ENCODE results near the gene CLSTN1. TPM values are rescaled to one million over a fixed set of nuclear protein-coding genes. Genes with fewer than 3 reads are reported as not detected.

CLSTN1 gene
- total and polyA plus RNA-seq, 2 of the 8 experiments (the other 6 are each of a cell fraction or from before 2014, with no cell fraction given) = 34.2 to 97.4 TPM

DNA sequence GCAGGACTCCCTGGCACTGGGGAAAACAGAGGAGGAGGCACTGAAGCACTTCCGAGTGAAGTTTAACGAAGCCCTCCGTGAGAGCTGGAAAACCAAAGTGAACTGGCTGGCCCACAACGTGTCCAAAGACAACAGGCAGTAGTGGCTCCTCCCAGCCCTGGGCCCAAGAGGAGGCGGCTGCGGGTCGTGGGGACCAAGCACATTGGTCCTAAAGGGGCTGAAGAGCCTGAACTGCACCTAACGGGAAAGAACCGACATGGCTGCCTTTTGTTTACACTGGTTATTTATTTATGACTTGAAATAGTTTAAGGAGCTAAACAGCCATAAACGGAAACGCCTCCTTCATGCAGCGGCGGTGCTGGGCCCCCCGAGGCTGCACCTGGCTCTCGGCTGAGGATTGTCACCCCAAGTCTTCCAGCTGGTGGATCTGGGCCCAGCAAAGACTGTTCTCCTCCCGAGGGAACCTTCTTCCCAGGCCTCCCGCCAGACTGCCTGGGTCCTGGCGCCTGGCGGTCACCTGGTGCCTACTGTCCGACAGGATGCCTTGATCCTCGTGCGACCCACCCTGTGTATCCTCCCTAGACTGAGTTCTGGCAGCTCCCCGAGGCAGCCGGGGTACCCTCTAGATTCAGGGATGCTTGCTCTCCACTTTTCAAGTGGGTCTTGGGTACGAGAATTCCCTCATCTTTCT lies 96.7 kb downstream of the CLSTN1 start:
- H2AFZ ChIP-seq (ENCODE audit: low read length) = no peak overlapping the region
- H3K9ac ChIP-seq (replicated peaks in 1 of 4; ENCODE audit: extremely low read depth in 1 of 4, low read depth in 3 of 4, low read length in 3 of 4) = no peak overlapping the region
- H2BK15ac ChIP-seq (ENCODE audit: low read length) = no peak overlapping the region
- H3K36me3 ChIP-seq (ENCODE audit: control insufficient read depth in 2 of 4, insufficient read depth in 4 of 4, low read length in 3 of 4) = peaks cover 10 to 50% (median 37%) of the 10 kb centered on the region in 4 experiments; a peak in 7 of 8 replicates
- H3K27me3 ChIP-seq (replicated peaks in 1 of 4; ENCODE audit: control insufficient read depth in 3 of 4, extremely low read depth in 1 of 4, insufficient read depth in 3 of 4, low read length in 3 of 4) = no peaks in the 10 kb centered on the region
- no peak overlapping the region for H4K91ac ChIP-seq (replicated peaks; ENCODE audit: insufficient read length, low read length)
- no peak overlapping the region for H3K14ac ChIP-seq (ENCODE audit: insufficient read length)
- H3K4ac ChIP-seq (replicated peaks; ENCODE audit: insufficient read length, low read depth, low read length) = no peak overlapping the region
- H2BK5ac ChIP-seq (ENCODE audit: low read depth, low read length) = no peak overlapping the region
- H2BK20ac ChIP-seq (ENCODE audit: low read length) = no peak overlapping the region
- FAIRE-seq (no peak), DNase-seq (ENCODE audit: low read depth in 1 of 2, low spot score in 2 of 2) (no peak)
- no peaks in the 10 kb centered on the region for H3K79me2 ChIP-seq (ENCODE audit: control insufficient read depth in 1 of 2, insufficient read depth in 2 of 2, low read length in 2 of 2)
- H3K79me1 ChIP-seq (ENCODE audit: low read depth, low read length) = no peaks in the 10 kb centered on the region
- H4K5ac ChIP-seq (ENCODE audit: insufficient read length, low read depth, low read length) = no peak overlapping the region
- WGBS, 2 experiments (ENCODE audit: extremely low coverage in 1 of 2, insufficient coverage in 1 of 2, insufficient read length in 1 of 2, insufficient replicate concordance in 2 of 2, low coverage in 1 of 2, low lambda C conversion rate in 2 of 2, missing lambda C conversion rate in 1 of 2) = 96% methylated on average over 23 of the region's 25 CpGs; no CpG with 5 or more reads in 1 of the 2 experiments
- H3K4me2 ChIP-seq (ENCODE audit: insufficient read depth in 1 of 2, low read depth in 2 of 2, low read length in 2 of 2) = no peak overlapping the region
- no peak overlapping the region for H2AK5ac ChIP-seq (ENCODE audit: low read depth, low read length)
- H2BK12ac ChIP-seq (ENCODE audit: low read depth, low read length) = no peak overlapping the region
- CTCF ChIA-PET (ENCODE audit: partially characterized antibody) = interaction anchor here (0.6 to 9.2 kb wide), 13 partner anchors 9 to 143 kb away, joined by 3 to 91 read pairs (median 5); no protein-coding TSS in a partner anchor
- peaks cover 0 to 3% (median 0%) of the 10 kb centered on the region in 4 experiments; a peak in 2 of 7 replicates for H3K4me1 ChIP-seq (replicated peaks in 1 of 4; ENCODE audit: control insufficient read depth in 3 of 4, insufficient read depth in 4 of 4, low read length in 3 of 4)
- peak overlapping the region; percentile 80; the same call in 1 of the 2 replicates for H4K8ac ChIP-seq (ENCODE audit: extremely low read depth, insufficient read depth, low read length)
- POLR2A ChIA-PET (ENCODE audit: partially characterized antibody) = interaction anchor here (0.9 to 1.1 kb wide), 4 partner anchors 10 to 98 kb away, joined by 3 to 4 read pairs (median 4); no protein-coding TSS in a partner anchor
- no peak overlapping the region for H2BK120ac ChIP-seq (replicated peaks; ENCODE audit: low read depth, low read length)
- H3K56ac ChIP-seq (replicated peaks; ENCODE audit: insufficient read length, low read depth, low read length) = no peak overlapping the region
- peaks cover 0 to 9% of the 10 kb centered on the region in 2 experiments for H4K20me1 ChIP-seq (replicated peaks in 1 of 2; ENCODE audit: control insufficient read depth in 1 of 2, insufficient read depth in 2 of 2, low read length in 2 of 2)
- no peak overlapping the region for H3K23ac ChIP-seq (ENCODE audit: insufficient read length)
- H3K9me3 ChIP-seq (ENCODE audit: insufficient read depth in 2 of 2, low read depth in 1 of 2, low read length in 1 of 2) = peaks cover 7 to 8% of the 10 kb centered on the region in 2 experiments; a peak in 3 of 4 replicates
- no peak overlapping the region for H3K27ac ChIP-seq (ENCODE audit: low read depth, low read length)
- H3K23me2 ChIP-seq (ENCODE audit: low read depth, low read length) = no peaks in the 10 kb centered on the region
- no peak overlapping the region for H3K18ac ChIP-seq (ENCODE audit: extremely low read depth, low read length)
- H3K4me3 ChIP-seq (ENCODE audit: extremely low read depth in 1 of 4, insufficient read depth in 2 of 4, low read depth in 3 of 4, low read length in 4 of 4) = no peak overlapping the region
- no peak for TF ChIP-seq SP1 (IDR thresholded peaks at IDR 0.05; ENCODE audit: low read depth, low read length)
- TF ChIP-seq EP300 (IDR thresholded peaks at IDR 0.05; ENCODE audit: borderline replicate concordance in 1 of 2, low read depth in 2 of 2, low read length in 2 of 2) = no peak
- TF ChIP-seq TCF12 (IDR thresholded peaks at IDR 0.05; ENCODE audit: low read depth, low read length) = no peak
- no peak for TF ChIP-seq RNF2 (IDR thresholded peaks at IDR 0.05; ENCODE audit: borderline replicate concordance, low read depth, low read length, missing control alignments, poor library complexity, severe bottlenecking)
- no peak for TF ChIP-seq USF2 (IDR thresholded peaks at IDR 0.05; ENCODE audit: low read length)
- TF ChIP-seq KDM5A (IDR thresholded peaks at IDR 0.05; ENCODE audit: low read length) = no peak
- TF ChIP-seq KDM1A (IDR thresholded peaks at IDR 0.05; ENCODE audit: borderline replicate concordance, low read length) = no peak
- TF ChIP-seq YY1 (IDR thresholded peaks at IDR 0.05; ENCODE audit: low read depth, low read length) = no peak
- TF ChIP-seq BACH1 (IDR thresholded peaks at IDR 0.05; ENCODE audit: low read length) = no peak
- TF ChIP-seq HDAC6 (IDR thresholded peaks at IDR 0.05; ENCODE audit: low read depth, low read length) = no peak
- TF ChIP-seq, protein P1, sequence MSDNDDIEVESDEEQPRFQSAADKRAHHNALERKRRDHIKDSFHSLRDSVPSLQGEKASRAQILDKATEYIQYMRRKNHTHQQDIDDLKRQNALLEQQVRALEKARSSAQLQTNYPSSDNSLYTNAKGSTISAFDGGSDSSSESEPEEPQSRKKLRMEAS (IDR thresholded peaks at IDR 0.05) = no peak

Measured in H1 (cell line).